ENCODE measurements around the gene PTPRK. TPM values are rescaled to one million over a fixed set of nuclear protein-coding genes. Genes with fewer than 3 reads are reported as not detected.

PTPRK gene
- total and polyA plus RNA-seq, 2 donors (not counting 1 experiment from before 2014, with no cell fraction given): 19.4 to 75.5 TPM

DNA sequence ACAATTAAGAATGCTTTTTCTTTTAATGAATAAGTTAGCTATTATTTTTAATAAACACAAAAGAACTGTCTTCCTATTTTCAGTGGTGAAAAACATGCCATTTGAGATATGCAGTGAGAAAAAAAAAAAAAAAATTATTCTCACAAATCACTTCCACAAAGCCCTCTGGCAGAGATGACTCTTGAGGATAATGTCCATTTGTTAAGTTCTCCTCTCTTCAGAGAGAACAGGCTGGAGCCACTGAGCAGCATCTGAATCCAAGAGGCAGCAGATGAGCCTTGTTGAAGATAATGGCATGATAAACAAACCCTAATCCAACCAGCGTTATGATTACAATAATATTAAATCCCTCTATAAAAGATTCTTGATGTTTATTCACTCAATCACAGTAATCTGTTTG is 105.0 kb downstream of the PTPRK start:
- Histone ChIP-seq H3K9me3 (ENCODE audit: control insufficient read depth, insufficient read depth, low read depth, low read length) (no peaks in the 10 kb centered on the region), H3K9ac (ENCODE audit: insufficient read depth, low read length) (no peak overlapping the region), H3K79me2 (ENCODE audit: control insufficient read depth, insufficient read depth, low read length) (peaks cover 2% of the 10 kb centered on the region), H4K20me1 (ENCODE audit: control insufficient read depth, extremely low read depth, insufficient read depth, low read length) (no peaks in the 10 kb centered on the region), H3K4me3 (replicated peaks in 1 of 4; ENCODE audit: control extremely low read depth in 1 of 4, insufficient read depth in 1 of 4, low read depth in 3 of 4, low read length in 4 of 4) (no peak overlapping the region), H3K4me2 (ENCODE audit: extremely low read depth, insufficient read depth, low read length) (no peak overlapping the region), H3K4me1 (ENCODE audit: control insufficient read depth, extremely low read depth, insufficient read depth, low read length) (no peaks in the 10 kb centered on the region), H3K36me3 (ENCODE audit: control insufficient read depth, insufficient read depth, low read length) (no peaks in the 10 kb centered on the region), H3K27ac (ENCODE audit: insufficient read depth, low read length) (no peak overlapping the region), H2AFZ (ENCODE audit: low read length) (no peak overlapping the region), H3K27me3 (ENCODE audit: control insufficient read depth, insufficient read depth, low read length) (no peaks in the 10 kb centered on the region)
- DNase-seq (ENCODE audit: low read depth in 2 of 2): no peak
- TF ChIP-seq EZH2 (IDR thresholded peaks at IDR 0.05; ENCODE audit: low read length, missing control alignments): no peak
- TF ChIP-seq, protein P1, sequence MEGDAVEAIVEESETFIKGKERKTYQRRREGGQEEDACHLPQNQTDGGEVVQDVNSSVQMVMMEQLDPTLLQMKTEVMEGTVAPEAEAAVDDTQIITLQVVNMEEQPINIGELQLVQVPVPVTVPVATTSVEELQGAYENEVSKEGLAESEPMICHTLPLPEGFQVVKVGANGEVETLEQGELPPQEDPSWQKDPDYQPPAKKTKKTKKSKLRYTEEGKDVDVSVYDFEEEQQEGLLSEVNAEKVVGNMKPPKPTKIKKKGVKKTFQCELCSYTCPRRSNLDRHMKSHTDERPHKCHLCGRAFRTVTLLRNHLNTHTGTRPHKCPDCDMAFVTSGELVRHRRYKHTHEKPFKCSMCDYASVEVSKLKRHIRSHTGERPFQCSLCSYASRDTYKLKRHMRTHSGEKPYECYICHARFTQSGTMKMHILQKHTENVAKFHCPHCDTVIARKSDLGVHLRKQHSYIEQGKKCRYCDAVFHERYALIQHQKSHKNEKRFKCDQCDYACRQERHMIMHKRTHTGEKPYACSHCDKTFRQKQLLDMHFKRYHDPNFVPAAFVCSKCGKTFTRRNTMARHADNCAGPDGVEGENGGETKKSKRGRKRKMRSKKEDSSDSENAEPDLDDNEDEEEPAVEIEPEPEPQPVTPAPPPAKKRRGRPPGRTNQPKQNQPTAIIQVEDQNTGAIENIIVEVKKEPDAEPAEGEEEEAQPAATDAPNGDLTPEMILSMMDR (conservative IDR thresholded peaks at IDR 0.05 in 1 of 2, IDR thresholded peaks at IDR 0.05 in 1 of 2; ENCODE audit: low read depth in 1 of 2, low read length in 2 of 2): no peak

DNA sequence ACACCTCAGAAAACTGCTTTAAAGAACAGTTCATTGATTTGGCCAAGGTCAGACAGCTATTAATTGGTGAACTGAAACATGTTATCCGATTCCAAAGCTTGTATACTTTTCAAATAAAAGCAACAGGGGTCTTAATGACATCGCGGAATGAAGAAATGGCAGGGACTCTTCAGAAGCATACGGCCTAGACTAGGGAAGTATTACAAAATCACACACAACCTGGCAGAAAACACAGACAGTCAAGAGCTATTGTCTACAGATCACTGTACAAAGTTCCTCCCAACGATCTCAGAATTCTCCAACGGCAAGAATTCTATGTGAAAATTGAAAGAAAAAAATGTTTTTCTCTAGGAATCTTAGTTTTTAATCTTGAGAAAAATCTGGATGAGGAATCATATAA is 105.5 kb downstream of the PTPRK start:
- Histone ChIP-seq H2AFZ (ENCODE audit: low read length) (no peak overlapping the region), H3K79me2 (ENCODE audit: control insufficient read depth, insufficient read depth, low read length) (peaks cover 2% of the 10 kb centered on the region), H3K27ac (ENCODE audit: insufficient read depth, low read length) (no peak overlapping the region), H3K4me2 (ENCODE audit: extremely low read depth, insufficient read depth, low read length) (no peak overlapping the region), H4K20me1 (ENCODE audit: control insufficient read depth, extremely low read depth, insufficient read depth, low read length) (no peaks in the 10 kb centered on the region), H3K9ac (ENCODE audit: insufficient read depth, low read length) (no peak overlapping the region), H3K4me1 (ENCODE audit: control insufficient read depth, extremely low read depth, insufficient read depth, low read length) (no peaks in the 10 kb centered on the region), H3K9me3 (ENCODE audit: control insufficient read depth, insufficient read depth, low read depth, low read length) (no peaks in the 10 kb centered on the region), H3K27me3 (ENCODE audit: control insufficient read depth, insufficient read depth, low read length) (no peaks in the 10 kb centered on the region), H3K4me3 (replicated peaks in 1 of 4; ENCODE audit: control extremely low read depth in 1 of 4, insufficient read depth in 1 of 4, low read depth in 3 of 4, low read length in 4 of 4) (no peak overlapping the region), H3K36me3 (ENCODE audit: control insufficient read depth, insufficient read depth, low read length) (no peaks in the 10 kb centered on the region)
- TF ChIP-seq, protein P1 (conservative IDR thresholded peaks at IDR 0.05 in 1 of 2, IDR thresholded peaks at IDR 0.05 in 1 of 2; ENCODE audit: low read depth in 1 of 2, low read length in 2 of 2): no peak
- no peak for TF ChIP-seq EZH2 (IDR thresholded peaks at IDR 0.05; ENCODE audit: low read length, missing control alignments)
- DNase-seq (ENCODE audit: low read depth in 2 of 2): peak in 1 of 2 donors; percentile 33

DNA sequence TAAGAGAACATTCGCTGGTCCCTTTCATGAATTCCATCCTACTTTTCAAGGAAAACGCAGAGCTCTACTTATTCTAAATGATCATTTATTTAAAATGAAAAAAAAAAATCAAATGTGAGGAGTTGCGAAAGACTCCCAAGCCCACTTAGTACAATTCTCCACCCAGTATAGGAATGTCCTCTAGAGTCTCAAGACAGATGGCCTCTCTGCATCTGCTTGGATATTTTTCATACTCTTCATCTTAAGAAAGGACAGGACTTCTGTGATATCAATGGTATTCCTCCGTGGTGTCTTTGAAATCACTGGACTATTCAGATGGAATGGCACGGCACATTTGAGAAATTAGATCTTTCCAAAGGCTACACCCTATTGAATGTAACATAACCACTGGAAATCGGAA is 107.1 kb downstream of the PTPRK start:
- H3K9ac ChIP-seq (ENCODE audit: insufficient read depth, low read length): no peak overlapping the region
- H3K79me2 ChIP-seq (ENCODE audit: control insufficient read depth, insufficient read depth, low read length): peaks cover 2% of the 10 kb centered on the region
- no peaks in the 10 kb centered on the region for H3K36me3 ChIP-seq (ENCODE audit: control insufficient read depth, insufficient read depth, low read length)
- no peak overlapping the region for H2AFZ ChIP-seq (ENCODE audit: low read length)
- TF ChIP-seq, protein P1 (conservative IDR thresholded peaks at IDR 0.05 in 1 of 2, IDR thresholded peaks at IDR 0.05 in 1 of 2; ENCODE audit: low read depth in 1 of 2, low read length in 2 of 2): no peak
- no peak for TF ChIP-seq EZH2 (IDR thresholded peaks at IDR 0.05; ENCODE audit: low read length, missing control alignments)
- H3K27ac ChIP-seq (ENCODE audit: insufficient read depth, low read length): no peak overlapping the region
- H3K9me3 ChIP-seq (ENCODE audit: control insufficient read depth, insufficient read depth, low read depth, low read length): no peaks in the 10 kb centered on the region
- no peak overlapping the region for H3K4me3 ChIP-seq (replicated peaks in 1 of 4; ENCODE audit: control extremely low read depth in 1 of 4, insufficient read depth in 1 of 4, low read depth in 3 of 4, low read length in 4 of 4)
- H4K20me1 ChIP-seq (ENCODE audit: control insufficient read depth, extremely low read depth, insufficient read depth, low read length): no peaks in the 10 kb centered on the region
- no peak overlapping the region for H3K4me2 ChIP-seq (ENCODE audit: extremely low read depth, insufficient read depth, low read length)
- H3K27me3 ChIP-seq (ENCODE audit: control insufficient read depth, insufficient read depth, low read length): no peaks in the 10 kb centered on the region
- H3K4me1 ChIP-seq (ENCODE audit: control insufficient read depth, extremely low read depth, insufficient read depth, low read length): no peaks in the 10 kb centered on the region
- no peak for DNase-seq (ENCODE audit: low read depth in 2 of 2)

Measured in fibroblast of lung (primary cell).